ENCODE data around the gene AOPEP.

GRCh38 chr9:94798201-94798600, 71.7 kb downstream of the AOPEP start:
- no peak for TF ChIP-seq EZH2phosphoT487 (conservative IDR thresholded peaks at IDR 0.05; ENCODE audit: low read length)
- TF ChIP-seq, protein P1, sequence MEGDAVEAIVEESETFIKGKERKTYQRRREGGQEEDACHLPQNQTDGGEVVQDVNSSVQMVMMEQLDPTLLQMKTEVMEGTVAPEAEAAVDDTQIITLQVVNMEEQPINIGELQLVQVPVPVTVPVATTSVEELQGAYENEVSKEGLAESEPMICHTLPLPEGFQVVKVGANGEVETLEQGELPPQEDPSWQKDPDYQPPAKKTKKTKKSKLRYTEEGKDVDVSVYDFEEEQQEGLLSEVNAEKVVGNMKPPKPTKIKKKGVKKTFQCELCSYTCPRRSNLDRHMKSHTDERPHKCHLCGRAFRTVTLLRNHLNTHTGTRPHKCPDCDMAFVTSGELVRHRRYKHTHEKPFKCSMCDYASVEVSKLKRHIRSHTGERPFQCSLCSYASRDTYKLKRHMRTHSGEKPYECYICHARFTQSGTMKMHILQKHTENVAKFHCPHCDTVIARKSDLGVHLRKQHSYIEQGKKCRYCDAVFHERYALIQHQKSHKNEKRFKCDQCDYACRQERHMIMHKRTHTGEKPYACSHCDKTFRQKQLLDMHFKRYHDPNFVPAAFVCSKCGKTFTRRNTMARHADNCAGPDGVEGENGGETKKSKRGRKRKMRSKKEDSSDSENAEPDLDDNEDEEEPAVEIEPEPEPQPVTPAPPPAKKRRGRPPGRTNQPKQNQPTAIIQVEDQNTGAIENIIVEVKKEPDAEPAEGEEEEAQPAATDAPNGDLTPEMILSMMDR (IDR thresholded peaks at IDR 0.05; ENCODE audit: insufficient read depth, low read length, poor library complexity, severe bottlenecking), result no peak

Data from SU-DHL-6 (cell line).